Adipocyte (in vitro differentiated cells): ENCODE data around the gene LENG8.

Source experiments
- DNase-seq: peaks from one replicate; pipeline ENCODE4 v3.0.0-alpha.2; 2015; ENCODE audit warnings: low read depth
- H3K27me3 ChIP-seq: replicated peaks from 2 replicates; pipeline ENCODE4 v1.7.0; 2013; ENCODE audit warnings: mild to moderate bottlenecking, low read length, moderate library complexity; ENCODE audit not compliant: control insufficient read depth, insufficient read depth
- H3K36me3 ChIP-seq: 2 replicates; pipeline ENCODE4 v1.7.0; 2013; ENCODE audit warnings: low read length, mild to moderate bottlenecking, moderate library complexity; ENCODE audit not compliant: control insufficient read depth, insufficient read depth, severe bottlenecking
- H3K4me1 ChIP-seq: 2 replicates; pipeline ENCODE4 v1.7.0; 2013; ENCODE audit warnings: mild to moderate bottlenecking, low read length, moderate library complexity; ENCODE audit not compliant: control insufficient read depth, insufficient read depth
- H3K4me3 ChIP-seq: 2 replicates; pipeline ENCODE4 v1.7.0; 2013; ENCODE audit warnings: mild to moderate bottlenecking, low read length, moderate library complexity
- H3K9ac ChIP-seq: 2 replicates; pipeline ENCODE4 v1.7.0; 2013; ENCODE audit warnings: mild to moderate bottlenecking, low read length, moderate library complexity
- H3K9me3 ChIP-seq: 2 replicates; pipeline ENCODE4 v1.7.0; 2013; ENCODE audit warnings: mild to moderate bottlenecking, low read length, moderate library complexity; ENCODE audit not compliant: control insufficient read depth

LENG8 gene

GRCh38 chr19:54448040-54448773 lies 792 bp upstream of the LENG8 start:
- DNase-seq, result peak; percentile 78
- Histone ChIP-seq H3K36me3 (peaks cover 32% of the 10 kb centered on the region), H3K4me3 (peak overlapping the region; percentile 89), H3K9ac (peak overlapping the region; percentile 99), H3K9me3 (no peaks in the 10 kb centered on the region), H3K4me1 (peaks cover 29% of the 10 kb centered on the region), H3K27me3 (no peaks in the 10 kb centered on the region)

GRCh38 chr19:54449701-54450069 lies 686 bp downstream of the LENG8 start:
- H3K36me3 ChIP-seq, result peaks cover 45% of the 10 kb centered on the region

DNA sequence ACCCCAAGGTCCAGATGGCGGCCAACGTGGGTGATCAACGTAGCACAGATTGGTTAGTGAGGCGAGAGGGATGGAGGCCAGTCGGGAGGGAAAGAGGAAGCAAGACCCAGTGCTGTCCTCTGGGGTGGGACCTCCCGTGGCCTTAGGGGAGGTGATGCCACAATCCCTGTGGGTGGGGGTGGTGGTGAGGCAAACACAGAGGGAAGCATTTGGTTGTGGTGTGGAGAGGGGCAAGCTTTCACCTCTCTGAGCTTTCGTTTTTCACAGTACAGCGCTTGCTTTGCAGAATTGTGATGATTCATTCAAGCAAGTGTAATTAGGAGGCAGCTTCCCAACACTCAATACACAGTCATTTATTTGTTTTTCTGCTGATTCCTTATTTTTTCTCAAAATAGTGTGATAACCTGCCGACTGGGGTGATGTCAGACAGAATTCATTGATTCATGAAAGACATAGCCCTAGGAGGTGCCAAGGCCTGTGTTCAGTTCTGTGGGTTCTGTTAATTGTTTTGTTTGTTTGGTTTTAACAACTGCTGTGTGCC lies 2.4 kb downstream of the LENG8 start:
- Histone ChIP-seq H3K9me3 (no peaks in the 10 kb centered on the region), H3K27me3 (no peaks in the 10 kb centered on the region), H3K9ac (peak overlapping the region; percentile 99), H3K4me1 (peaks cover 25% of the 10 kb centered on the region), H3K4me3 (peak overlapping the region; percentile 89), H3K36me3 (peaks cover 53% of the 10 kb centered on the region)
- no peak for DNase-seq

More at GRCh38 chr19:54449701-54450069, 686 bp downstream of the LENG8 start:
- Histone ChIP-seq H3K4me1 (peaks cover 29% of the 10 kb centered on the region), H3K4me3 (peak overlapping the region; percentile 89), H3K9ac (peak overlapping the region; percentile 99), H3K27me3 (no peaks in the 10 kb centered on the region), H3K9me3 (no peaks in the 10 kb centered on the region)
- peak; percentile 76 for DNase-seq

DNA sequence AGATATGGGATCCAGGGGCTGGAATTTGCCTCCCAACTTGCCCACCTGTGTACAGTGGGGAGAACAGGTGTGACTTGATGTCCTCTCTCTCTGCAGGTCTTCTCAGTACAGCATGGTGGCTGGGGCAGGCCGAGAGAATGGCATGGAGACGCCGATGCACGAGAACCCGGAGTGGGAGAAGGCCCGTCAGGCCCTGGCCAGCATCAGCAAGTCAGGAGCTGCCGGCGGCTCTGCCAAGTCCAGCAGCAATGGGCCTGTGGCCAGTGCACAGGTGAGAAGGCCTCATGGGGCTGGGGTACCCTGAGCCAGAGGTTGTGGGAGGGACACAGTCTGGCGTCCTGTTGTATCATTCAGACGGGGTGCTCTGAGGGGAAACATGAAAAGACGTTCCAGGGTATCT lies 3.0 kb downstream of the LENG8 start:
- no peak for DNase-seq
- Histone ChIP-seq H3K36me3 (peaks cover 59% of the 10 kb centered on the region), H3K4me3 (peak overlapping the region; percentile 89)

GRCh38 chr19:54452626-54453025 lies 3.6 kb downstream of the LENG8 start:
- Histone ChIP-seq H3K27me3 (no peaks in the 10 kb centered on the region), H3K4me1 (peaks cover 15% of the 10 kb centered on the region), H3K4me3 (no peak overlapping the region), H3K9ac (no peak overlapping the region), H3K9me3 (no peaks in the 10 kb centered on the region), H3K36me3 (peaks cover 65% of the 10 kb centered on the region)
- no peak for DNase-seq

More for the DNA sequence above, 3.0 kb downstream of the LENG8 start:
- H3K27me3 ChIP-seq, result no peaks in the 10 kb centered on the region
- H3K4me1 ChIP-seq, result peaks cover 22% of the 10 kb centered on the region
- H3K9me3 ChIP-seq, result no peaks in the 10 kb centered on the region
- peak overlapping the region; percentile 99 for H3K9ac ChIP-seq

GRCh38 chr19:54453921-54454780 lies 5.2 kb downstream of the LENG8 start:
- peaks cover 80% of the 10 kb centered on the region for H3K36me3 ChIP-seq
- DNase-seq, result no peak
- no peaks in the 10 kb centered on the region for H3K9me3 ChIP-seq
- H3K27me3 ChIP-seq, result no peaks in the 10 kb centered on the region
- peaks cover 14% of the 10 kb centered on the region for H3K4me1 ChIP-seq
- no peak overlapping the region for H3K4me3 ChIP-seq
- H3K9ac ChIP-seq, result no peak overlapping the region

DNA sequence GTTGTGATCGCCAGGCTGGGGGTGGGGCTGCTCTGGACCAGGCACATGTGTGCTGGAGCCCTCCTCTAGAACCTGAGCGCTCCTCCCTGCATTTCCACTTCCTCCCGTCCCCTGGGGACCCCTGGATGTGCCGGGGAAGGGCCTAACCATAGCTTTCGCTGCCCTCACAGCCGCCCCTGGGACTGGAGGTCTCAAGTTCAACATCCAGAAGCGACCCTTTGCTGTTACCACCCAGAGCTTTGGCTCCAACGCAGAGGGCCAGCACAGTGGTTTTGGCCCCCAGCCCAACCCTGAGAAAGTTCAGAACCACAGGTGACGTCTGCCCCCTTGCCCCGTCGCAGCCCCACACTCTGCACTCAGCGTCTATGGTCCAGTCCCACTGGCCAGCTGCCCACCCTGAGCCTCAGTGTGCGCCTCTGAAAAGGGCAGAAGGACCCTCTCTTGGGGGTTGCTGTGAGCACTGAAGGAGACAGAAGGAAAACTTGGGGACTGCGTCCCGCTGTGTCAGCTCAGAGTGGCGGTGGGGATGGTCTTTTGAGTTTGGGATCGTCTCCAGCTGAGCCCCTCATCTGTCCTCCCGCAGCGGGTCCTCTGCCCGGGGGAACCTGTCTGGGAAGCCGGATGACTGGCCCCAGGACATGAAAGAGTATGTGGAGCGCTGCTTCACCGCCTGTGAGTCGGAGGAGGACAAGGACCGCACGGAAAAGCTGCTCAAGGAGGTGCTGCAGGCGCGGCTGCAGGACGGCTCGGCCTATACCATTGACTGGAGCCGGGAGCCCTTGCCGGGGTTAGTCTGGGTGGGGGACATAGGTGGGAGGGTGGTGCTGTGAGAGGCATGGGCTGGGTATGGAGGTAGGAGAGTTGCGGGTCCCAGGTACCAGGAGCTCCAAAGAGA lies 6.0 kb downstream of the LENG8 start:
- Histone ChIP-seq H3K27me3 (no peaks in the 10 kb centered on the region), H3K9me3 (no peaks in the 10 kb centered on the region), H3K36me3 (peaks cover 89% of the 10 kb centered on the region), H3K9ac (no peak overlapping the region), H3K4me1 (peaks cover 18% of the 10 kb centered on the region), H3K4me3 (no peak overlapping the region)
- DNase-seq, result no peak

GRCh38 chr19:54455786-54456422 lies 6.9 kb downstream of the LENG8 start:
- peaks cover 15% of the 10 kb centered on the region for H3K4me1 ChIP-seq
- DNase-seq, result no peak
- H3K27me3 ChIP-seq, result no peaks in the 10 kb centered on the region
- H3K9me3 ChIP-seq, result no peaks in the 10 kb centered on the region
- H3K9ac ChIP-seq, result no peak overlapping the region
- no peak overlapping the region for H3K4me3 ChIP-seq
- H3K36me3 ChIP-seq, result peaks cover 93% of the 10 kb centered on the region

DNA sequence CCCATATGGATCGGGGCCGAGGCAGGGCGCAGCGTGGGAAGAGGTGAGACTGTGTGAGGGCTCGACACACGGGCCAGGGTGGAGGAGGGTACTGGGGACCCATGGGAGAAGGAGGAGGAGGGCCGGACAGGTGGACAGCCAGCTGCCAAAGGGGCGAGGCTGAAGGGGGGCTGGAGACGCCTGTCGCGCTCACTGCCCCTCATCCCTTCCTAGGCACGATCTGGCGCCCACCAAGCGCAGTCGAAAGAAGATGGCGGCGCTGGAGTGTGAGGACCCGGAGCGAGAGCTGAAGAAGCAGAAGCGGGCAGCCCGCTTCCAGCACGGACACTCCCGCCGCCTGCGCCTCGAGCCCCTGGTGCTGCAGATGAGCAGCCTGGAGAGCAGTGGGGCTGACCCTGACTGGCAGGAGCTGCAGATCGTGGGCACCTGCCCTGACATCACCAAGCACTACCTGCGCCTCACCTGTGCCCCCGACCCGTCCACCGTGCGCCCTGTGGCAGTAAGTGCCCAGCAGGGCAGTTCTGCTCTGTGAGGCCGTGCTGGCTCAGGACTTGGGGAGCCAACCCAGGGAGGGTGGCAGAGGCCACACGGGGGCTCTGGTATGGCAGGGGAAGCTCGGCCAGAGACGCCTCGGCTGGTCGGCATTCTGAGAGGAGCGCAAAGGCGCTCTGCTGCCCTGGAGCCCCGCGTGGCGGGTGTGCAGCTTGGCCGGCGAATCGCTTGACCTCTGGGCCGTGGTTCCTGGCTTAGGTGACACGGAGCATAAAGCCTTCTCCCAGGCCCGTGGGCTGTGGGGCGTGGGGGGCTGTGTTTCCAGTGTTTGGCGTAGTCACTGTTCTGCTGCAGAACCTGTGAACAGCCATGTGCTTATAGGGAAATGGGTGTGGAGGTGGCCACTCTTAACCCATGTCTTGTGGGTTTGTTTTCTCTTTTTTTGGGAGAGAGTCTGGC lies 7.7 kb downstream of the LENG8 start:
- DNase-seq, result no peak
- Histone ChIP-seq H3K36me3 (peaks cover 95% of the 10 kb centered on the region), H3K9me3 (no peaks in the 10 kb centered on the region), H3K9ac (no peak overlapping the region), H3K4me1 (peaks cover 7% of the 10 kb centered on the region), H3K4me3 (no peak overlapping the region), H3K27me3 (no peaks in the 10 kb centered on the region)
